Measurements from ENCODE around the gene SYT7.

SYT7 gene

DNA sequence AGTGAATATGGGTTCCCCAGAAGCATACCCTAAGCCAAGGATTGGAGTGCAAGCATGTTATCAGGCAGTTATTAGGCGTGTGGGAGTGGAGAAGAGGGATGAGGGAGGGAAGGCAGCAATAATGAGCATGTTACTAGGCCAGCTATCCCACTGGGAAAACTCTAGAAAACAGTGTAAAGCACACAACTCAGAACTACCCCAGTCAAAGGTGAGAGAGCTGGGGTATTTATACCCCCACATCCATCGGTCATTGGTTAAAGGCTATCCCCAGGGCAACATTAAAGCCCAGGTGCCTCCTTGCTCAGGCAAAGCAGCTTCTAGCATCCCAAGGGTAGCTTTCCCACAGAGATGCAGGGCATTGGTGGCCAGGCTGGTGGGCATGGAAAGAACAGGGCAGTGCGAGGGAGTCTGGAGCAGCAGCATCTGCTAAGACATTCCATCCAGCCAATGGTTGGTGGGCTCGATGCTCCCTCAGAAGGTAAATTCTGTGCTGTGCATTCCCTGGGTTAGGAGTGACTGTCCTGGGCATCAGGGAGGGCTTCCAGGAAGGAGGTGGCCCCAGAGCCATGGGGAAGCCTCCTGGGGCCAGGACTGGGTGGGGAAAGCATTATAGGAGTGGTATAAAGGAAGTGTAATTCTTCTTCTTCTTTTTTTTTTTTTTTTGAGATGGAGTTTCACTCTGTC is 93.4 kb downstream of the SYT7 start:
- no peak overlapping the region for H2AFZ ChIP-seq (ENCODE audit: insufficient read depth, low read length, poor library complexity)
- no peak for DNase-seq
- no peaks in the 10 kb centered on the region for H3K79me2 ChIP-seq (ENCODE audit: control insufficient read depth, insufficient read depth, low read length, poor library complexity)
- H4K12ac ChIP-seq (ENCODE audit: low read depth, low read length), result no peak overlapping the region
- WGBS (ENCODE audit: extremely low coverage, insufficient coverage, insufficient read length), result no CpG with 5 or more reads among the region's 4 CpGs
- no peaks in the 10 kb centered on the region for H3K36me3 ChIP-seq (ENCODE audit: control insufficient read depth in 1 of 2, insufficient read depth in 2 of 2, low read length in 2 of 2)
- H3K27ac ChIP-seq (ENCODE audit: low read depth, low read length), result no peak overlapping the region
- no peak overlapping the region for H3K18ac ChIP-seq (ENCODE audit: low read length)
- H3K4me3 ChIP-seq (ENCODE audit: low read depth, low read length), result no peak overlapping the region
- H3K4me1 ChIP-seq (ENCODE audit: control insufficient read depth in 1 of 2, insufficient read depth in 2 of 2, low read length in 2 of 2), result peaks cover 16 to 23% of the 10 kb centered on the region in 2 experiments
- H2BK120ac ChIP-seq (ENCODE audit: insufficient read depth, low read length, poor library complexity), result no peak overlapping the region
- no peak overlapping the region for H2AK5ac ChIP-seq (ENCODE audit: low read length)
- no peaks in the 10 kb centered on the region for H3K27me3 ChIP-seq (ENCODE audit: insufficient read depth, low read length)
- no peak overlapping the region for H3K14ac ChIP-seq (ENCODE audit: low read length)
- no peak overlapping the region for H3K4me2 ChIP-seq (ENCODE audit: low read length)
- peaks cover 12% of the 10 kb centered on the region for H3K79me1 ChIP-seq (ENCODE audit: low read length)
- H3K9ac ChIP-seq (ENCODE audit: low read length), result no peak overlapping the region
- H4K91ac ChIP-seq (ENCODE audit: low read depth, low read length), result no peak overlapping the region
- no peak overlapping the region for H2BK5ac ChIP-seq (ENCODE audit: low read depth, low read length, poor library complexity)
- no peak overlapping the region for H3K23ac ChIP-seq (ENCODE audit: low read length)
- H3K4ac ChIP-seq (ENCODE audit: low read depth, low read length), result no peak overlapping the region
- H2BK12ac ChIP-seq (ENCODE audit: low read length), result no peak overlapping the region
- H3K9me3 ChIP-seq (ENCODE audit: insufficient read depth, low read depth, low read length), result peaks cover 2% of the 10 kb centered on the region
- no peak overlapping the region for H4K8ac ChIP-seq (ENCODE audit: low read depth, low read length)

DNA sequence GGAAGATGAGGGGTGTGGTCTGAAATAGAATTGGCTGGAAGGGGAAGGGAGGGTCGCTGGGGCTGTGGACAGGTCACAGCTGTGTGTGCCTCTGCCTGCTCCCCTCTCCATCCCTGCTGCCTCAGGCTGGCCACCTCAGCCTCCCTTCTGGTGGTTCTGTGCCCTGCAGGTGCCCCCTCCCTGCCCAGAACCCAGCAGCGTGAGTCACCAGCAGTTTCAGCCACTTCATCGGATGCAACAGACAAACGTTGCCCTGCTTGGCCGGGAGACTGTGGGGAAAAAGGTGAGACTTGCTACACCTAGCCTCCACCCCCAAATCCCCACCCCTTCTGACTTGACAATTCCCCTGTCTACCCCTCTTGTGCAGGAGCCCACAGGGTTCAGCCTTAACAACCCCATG is 94.1 kb downstream of the SYT7 start:
- Histone ChIP-seq H2AK5ac (ENCODE audit: low read length) (no peak overlapping the region), H3K4me1 (ENCODE audit: control insufficient read depth in 1 of 2, insufficient read depth in 2 of 2, low read length in 2 of 2) (peaks cover 16 to 25% of the 10 kb centered on the region in 2 experiments), H3K4ac (ENCODE audit: low read depth, low read length) (no peak overlapping the region)

DNA sequence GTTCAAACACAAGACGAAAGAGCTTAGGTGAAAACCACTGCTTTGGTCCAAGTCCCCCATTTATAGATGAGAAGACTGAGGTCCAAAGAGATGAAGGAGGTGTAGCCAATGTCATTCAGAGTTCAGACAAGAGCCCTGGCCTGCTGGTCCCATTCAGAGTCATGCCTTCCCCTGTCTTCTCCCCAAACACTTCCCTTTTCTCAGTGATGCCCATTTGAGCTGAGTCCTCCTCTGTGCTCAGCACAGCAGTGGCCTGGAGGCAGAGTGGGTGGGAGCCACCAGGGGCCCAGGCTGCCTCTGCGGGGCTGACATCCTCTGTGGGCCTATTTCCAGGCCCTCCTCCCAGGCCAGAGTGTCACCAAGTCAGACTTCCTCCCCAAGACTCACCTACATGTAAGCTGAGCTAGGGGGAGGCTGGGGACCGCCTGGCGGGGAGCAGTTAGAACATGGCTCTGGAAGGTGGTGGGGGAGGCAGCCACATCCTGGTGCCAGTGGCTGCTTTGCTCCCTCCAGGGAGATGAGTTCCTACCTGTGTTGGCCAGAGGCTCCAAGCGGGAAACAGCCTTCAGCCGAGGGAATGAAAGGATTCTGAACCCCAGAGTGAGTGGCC is 94.8 kb downstream of the SYT7 start:
- Histone ChIP-seq H3K9me3 (ENCODE audit: insufficient read depth, low read depth, low read length) (peaks cover 2% of the 10 kb centered on the region), H3K4me2 (ENCODE audit: low read length) (no peak overlapping the region), H2AFZ (ENCODE audit: insufficient read depth, low read length, poor library complexity) (no peak overlapping the region), H3K9ac (ENCODE audit: low read length) (no peak overlapping the region), H4K91ac (ENCODE audit: low read depth, low read length) (no peak overlapping the region), H2BK120ac (ENCODE audit: insufficient read depth, low read length, poor library complexity) (no peak overlapping the region), H3K79me2 (ENCODE audit: control insufficient read depth, insufficient read depth, low read length, poor library complexity) (no peaks in the 10 kb centered on the region), H2BK5ac (ENCODE audit: low read depth, low read length, poor library complexity) (no peak overlapping the region), H2AK5ac (ENCODE audit: low read length) (no peak overlapping the region), H3K27me3 (ENCODE audit: insufficient read depth, low read length) (no peaks in the 10 kb centered on the region), H3K4me3 (ENCODE audit: low read depth, low read length) (no peak overlapping the region), H2BK12ac (ENCODE audit: low read length) (no peak overlapping the region), H3K14ac (ENCODE audit: low read length) (no peak overlapping the region), H3K23ac (ENCODE audit: low read length) (no peak overlapping the region), H3K27ac (ENCODE audit: low read depth, low read length) (no peak overlapping the region), H4K8ac (ENCODE audit: low read depth, low read length) (no peak overlapping the region), H3K79me1 (ENCODE audit: low read length) (peaks cover 12% of the 10 kb centered on the region), H3K4me1 (ENCODE audit: control insufficient read depth in 1 of 2, insufficient read depth in 2 of 2, low read length in 2 of 2) (peaks cover 20 to 26% of the 10 kb centered on the region in 2 experiments), H3K18ac (ENCODE audit: low read length) (no peak overlapping the region), H4K12ac (ENCODE audit: low read depth, low read length) (no peak overlapping the region), H3K36me3 (ENCODE audit: control insufficient read depth in 1 of 2, insufficient read depth in 2 of 2, low read length in 2 of 2) (no peaks in the 10 kb centered on the region), H3K4ac (ENCODE audit: low read depth, low read length) (no peak overlapping the region)
- WGBS (ENCODE audit: extremely low coverage, insufficient coverage, insufficient read length), result no CpG with 5 or more reads among the region's 6 CpGs
- no peak for DNase-seq

More for the DNA sequence above, 94.1 kb downstream of the SYT7 start:
- Histone ChIP-seq H3K4me2 (ENCODE audit: low read length) (no peak overlapping the region), H4K91ac (ENCODE audit: low read depth, low read length) (no peak overlapping the region), H3K27me3 (ENCODE audit: insufficient read depth, low read length) (no peaks in the 10 kb centered on the region), H3K18ac (ENCODE audit: low read length) (no peak overlapping the region), H3K36me3 (ENCODE audit: control insufficient read depth in 1 of 2, insufficient read depth in 2 of 2, low read length in 2 of 2) (no peaks in the 10 kb centered on the region), H4K8ac (ENCODE audit: low read depth, low read length) (no peak overlapping the region), H2AFZ (ENCODE audit: insufficient read depth, low read length, poor library complexity) (no peak overlapping the region), H4K12ac (ENCODE audit: low read depth, low read length) (no peak overlapping the region), H2BK120ac (ENCODE audit: insufficient read depth, low read length, poor library complexity) (no peak overlapping the region), H3K14ac (ENCODE audit: low read length) (no peak overlapping the region), H3K23ac (ENCODE audit: low read length) (no peak overlapping the region), H3K9ac (ENCODE audit: low read length) (no peak overlapping the region), H3K79me2 (ENCODE audit: control insufficient read depth, insufficient read depth, low read length, poor library complexity) (no peaks in the 10 kb centered on the region), H3K4me3 (ENCODE audit: low read depth, low read length) (peak overlapping the region; percentile 46), H2BK12ac (ENCODE audit: low read length) (no peak overlapping the region), H3K79me1 (ENCODE audit: low read length) (peaks cover 12% of the 10 kb centered on the region), H3K27ac (ENCODE audit: low read depth, low read length) (no peak overlapping the region), H2BK5ac (ENCODE audit: low read depth, low read length, poor library complexity) (no peak overlapping the region), H3K9me3 (ENCODE audit: insufficient read depth, low read depth, low read length) (peaks cover 2% of the 10 kb centered on the region)
- no peak for DNase-seq
- WGBS (ENCODE audit: extremely low coverage, insufficient coverage, insufficient read length), result no CpG with 5 or more reads among the region's 5 CpGs

DNA sequence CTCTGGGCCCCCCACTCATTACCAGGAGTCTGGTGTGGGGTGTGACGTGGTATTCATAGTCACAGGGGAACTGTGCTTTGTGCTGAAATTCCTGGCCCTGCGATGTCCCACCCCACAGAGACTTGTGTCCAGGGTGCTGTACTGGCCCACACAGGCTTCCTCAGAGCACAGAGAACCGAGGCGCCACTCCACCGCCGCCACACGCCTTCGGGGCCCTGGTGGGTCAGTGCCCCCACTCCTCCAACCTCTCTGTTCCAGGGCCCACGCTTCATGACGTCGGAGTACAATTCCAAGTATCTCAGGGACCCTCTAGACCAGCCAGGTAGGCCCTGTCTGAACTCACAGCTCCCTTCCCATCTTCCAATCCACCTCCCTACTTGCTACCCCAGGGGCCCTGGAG is 95.8 kb downstream of the SYT7 start:
- no CpG with 5 or more reads among the region's 11 CpGs for WGBS (ENCODE audit: extremely low coverage, insufficient coverage, insufficient read length)
- Histone ChIP-seq H3K18ac (ENCODE audit: low read length) (no peak overlapping the region), H3K27me3 (ENCODE audit: insufficient read depth, low read length) (no peaks in the 10 kb centered on the region), H2BK5ac (ENCODE audit: low read depth, low read length, poor library complexity) (no peak overlapping the region), H4K91ac (ENCODE audit: low read depth, low read length) (no peak overlapping the region), H3K14ac (ENCODE audit: low read length) (no peak overlapping the region), H3K79me2 (ENCODE audit: control insufficient read depth, insufficient read depth, low read length, poor library complexity) (no peaks in the 10 kb centered on the region), H3K79me1 (ENCODE audit: low read length) (peaks cover 12% of the 10 kb centered on the region), H2AFZ (ENCODE audit: insufficient read depth, low read length, poor library complexity) (no peak overlapping the region), H3K4me1 (ENCODE audit: control insufficient read depth in 1 of 2, insufficient read depth in 2 of 2, low read length in 2 of 2) (peaks cover 24 to 25% of the 10 kb centered on the region in 2 experiments), H3K4me3 (ENCODE audit: low read depth, low read length) (no peak overlapping the region), H3K36me3 (ENCODE audit: control insufficient read depth in 1 of 2, insufficient read depth in 2 of 2, low read length in 2 of 2) (no peaks in the 10 kb centered on the region), H3K4ac (ENCODE audit: low read depth, low read length) (no peak overlapping the region), H4K12ac (ENCODE audit: low read depth, low read length) (no peak overlapping the region), H2AK5ac (ENCODE audit: low read length) (no peak overlapping the region), H3K9me3 (ENCODE audit: insufficient read depth, low read depth, low read length) (peaks cover 2% of the 10 kb centered on the region), H2BK12ac (ENCODE audit: low read length) (no peak overlapping the region), H3K4me2 (ENCODE audit: low read length) (no peak overlapping the region), H4K8ac (ENCODE audit: low read depth, low read length) (no peak overlapping the region), H3K9ac (ENCODE audit: low read length) (no peak overlapping the region), H2BK120ac (ENCODE audit: insufficient read depth, low read length, poor library complexity) (no peak overlapping the region), H3K27ac (ENCODE audit: low read depth, low read length) (no peak overlapping the region), H3K23ac (ENCODE audit: low read length) (no peak overlapping the region)
- DNase-seq, result no peak

Measured in trophoblast cell (in vitro differentiated cells and primary cell).